Prostate gland (tissue), 2 donors: ENCODE results near the gene PALD1. TPM values are rescaled to one million over a fixed set of nuclear protein-coding genes. Genes with fewer than 3 reads are reported as not detected.

ENCODE experiments used
- DNase-seq: peaks from one replicate; pipeline ENCODE4 v3.0.0-alpha.2; 2019; ENCODE audit warnings: low spot score
- H3K27ac ChIP-seq, 2 donors: fragments of 200-600 bp; sonication (generic); 2 replicates each; pipeline ENCODE4 v1.5.1; 2017 to 2019
- H3K27me3 ChIP-seq: fragments of 200-600 bp; sonication (generic); replicated peaks from 2 replicates; pipeline ENCODE4 v1.5.1; 2019; ENCODE audit not compliant: insufficient read depth
- H3K36me3 ChIP-seq, 2 donors: fragments of 200-600 bp; sonication (generic); 1 replicate in 1 of 2; 2 replicates in 1 of 2; pipeline versions ENCODE4 v1.5.1 to v1.8.1; 2017 to 2019
- H3K4me1 ChIP-seq: fragments of 200-600 bp; sonication (generic); replicated peaks from 2 replicates; pipeline ENCODE4 v1.5.1; 2019
- H3K4me3 ChIP-seq, 2 donors: fragments of 200-600 bp; sonication (generic); 2 replicates each; pipeline ENCODE4 v1.5.1; 2017 to 2019
- H3K9me3 ChIP-seq: fragments of 200-600 bp; sonication (generic); 2 replicates; pipeline ENCODE4 v1.5.1; 2017
- POLR2A ChIP-seq: fragments of 450-650 bp; IDR thresholded peaks from one replicate; pipeline ENCODE4 v1.6.1; 2016; ENCODE audit warnings: antibody characterized with exemption, mild to moderate bottlenecking
- POLR2AphosphoS5 ChIP-seq: sonication (generic); formaldehyde crosslinking; IDR thresholded peaks from one replicate; pipeline ENCODE4 v1.6.1; 2017; ENCODE audit warnings: antibody characterized with exemption
- WGBS: methylation state at CpG from one replicate; pipeline ENCODE4 v1.1.5; 2018; 5-methylcytosine and 5-hydroxymethylcytosine counted together
- intact Hi-C: fragments of 100-400 bp; cut with DNase I; formaldehyde crosslinking; loops from one replicate; pipeline ENCODE4 v1.14.2; 2022
- total RNA-seq, 2 donors: library from RNA; depleted of rRNA; stranded (reverse); fragments of >200 nt; gene quantifications; one replicate each; pipeline ENCODE4 v1.1.0, GENCODE V29; 2016
- TF ChIP-seq, protein P1 (sequence below), 4 experiments: fragments of 200-600 bp in 2 of 4; fragments of 450-650 bp in 2 of 4; sonication (generic) in 2 of 4; IDR thresholded peaks; 1 replicate in 3 of 4; 2 replicates in 1 of 4; pipeline ENCODE4 v1.5.1; 2016 to 2019; ENCODE audit warnings: antibody characterized with exemption in 4 of 4, mild to moderate bottlenecking in 2 of 4, moderate library complexity in 2 of 4

Gene PALD1
- total RNA-seq, 2 donors from 2014 or later = 6.6 to 12.4 TPM

- Histone ChIP-seq H3K9me3 (no peaks in the 10 kb centered on the region), H3K27ac (no peak overlapping the region), H3K36me3 (no peaks in the 10 kb centered on the region), H3K4me3 (no peak overlapping the region), H3K27me3 (no peaks in the 10 kb centered on the region), H3K4me1 (no peaks in the 10 kb centered on the region)
- WGBS = 67% methylated on average over 16 of the region's 16 CpGs
- TF ChIP-seq, protein P1, sequence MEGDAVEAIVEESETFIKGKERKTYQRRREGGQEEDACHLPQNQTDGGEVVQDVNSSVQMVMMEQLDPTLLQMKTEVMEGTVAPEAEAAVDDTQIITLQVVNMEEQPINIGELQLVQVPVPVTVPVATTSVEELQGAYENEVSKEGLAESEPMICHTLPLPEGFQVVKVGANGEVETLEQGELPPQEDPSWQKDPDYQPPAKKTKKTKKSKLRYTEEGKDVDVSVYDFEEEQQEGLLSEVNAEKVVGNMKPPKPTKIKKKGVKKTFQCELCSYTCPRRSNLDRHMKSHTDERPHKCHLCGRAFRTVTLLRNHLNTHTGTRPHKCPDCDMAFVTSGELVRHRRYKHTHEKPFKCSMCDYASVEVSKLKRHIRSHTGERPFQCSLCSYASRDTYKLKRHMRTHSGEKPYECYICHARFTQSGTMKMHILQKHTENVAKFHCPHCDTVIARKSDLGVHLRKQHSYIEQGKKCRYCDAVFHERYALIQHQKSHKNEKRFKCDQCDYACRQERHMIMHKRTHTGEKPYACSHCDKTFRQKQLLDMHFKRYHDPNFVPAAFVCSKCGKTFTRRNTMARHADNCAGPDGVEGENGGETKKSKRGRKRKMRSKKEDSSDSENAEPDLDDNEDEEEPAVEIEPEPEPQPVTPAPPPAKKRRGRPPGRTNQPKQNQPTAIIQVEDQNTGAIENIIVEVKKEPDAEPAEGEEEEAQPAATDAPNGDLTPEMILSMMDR (IDR thresholded peaks at IDR 0.05) = no peak
- TF ChIP-seq POLR2AphosphoS5 (no peak), POLR2A (no peak)
- intact Hi-C loops = no loop called here
- no peak for DNase-seq
Observed at GRCh38 chr10:70592746-70593512, 114.4 kb downstream of the PALD1 start.

DNA sequence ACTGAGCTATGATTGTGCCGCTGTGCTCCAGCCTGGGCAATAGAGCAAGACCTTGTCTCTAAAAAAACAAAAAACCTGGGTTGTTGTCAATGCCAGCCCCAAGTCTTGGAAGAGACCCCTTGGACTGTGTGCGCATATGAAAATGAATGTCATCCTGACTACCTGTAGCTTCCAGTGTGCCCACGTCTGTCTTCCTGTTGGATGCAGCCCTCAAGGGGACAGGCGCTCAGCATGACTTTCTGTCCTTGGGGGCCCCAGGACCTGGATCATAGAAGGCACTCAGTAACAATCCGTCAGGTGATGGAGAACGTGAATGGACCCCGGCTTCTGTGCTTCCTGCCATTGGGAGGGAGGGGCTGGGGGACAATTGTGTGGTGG is 114.9 kb downstream of the PALD1 start:
- intact Hi-C loops = no loop called here
- Histone ChIP-seq H3K4me1 (no peaks in the 10 kb centered on the region), H3K36me3 (no peaks in the 10 kb centered on the region), H3K27ac (no peak overlapping the region), H3K4me3 (no peak overlapping the region), H3K27me3 (no peaks in the 10 kb centered on the region), H3K9me3 (no peaks in the 10 kb centered on the region)
- WGBS = 82% methylated on average over 7 of the region's 7 CpGs
- no peak for DNase-seq
- TF ChIP-seq POLR2A (no peak), POLR2AphosphoS5 (no peak)
- TF ChIP-seq, protein P1 (IDR thresholded peaks at IDR 0.05) = no peak

- no peaks in the 10 kb centered on the region for H3K27me3 ChIP-seq
- H3K4me3 ChIP-seq = no peak overlapping the region
- WGBS = 78% methylated on average over 3 of the region's 3 CpGs
- H3K36me3 ChIP-seq = no peaks in the 10 kb centered on the region
- DNase-seq = no peak
- intact Hi-C loops = no loop called here
- no peaks in the 10 kb centered on the region for H3K9me3 ChIP-seq
- H3K4me1 ChIP-seq = no peaks in the 10 kb centered on the region
- TF ChIP-seq, protein P1 (IDR thresholded peaks at IDR 0.05) = no peak
- TF ChIP-seq POLR2A (no peak), POLR2AphosphoS5 (no peak)
- no peak overlapping the region for H3K27ac ChIP-seq
Observed at GRCh38 chr10:70594161-70594560, 115.6 kb downstream of the PALD1 start.

GRCh38 chr10:70595566-70596016 is 117.0 kb downstream of the PALD1 start:
- 92% methylated on average over 5 of the region's 5 CpGs for WGBS
- no peak overlapping the region for H3K4me3 ChIP-seq

More at GRCh38 chr10:70595566-70596016, 117.0 kb downstream of the PALD1 start:
- no peaks in the 10 kb centered on the region for H3K27me3 ChIP-seq
- H3K9me3 ChIP-seq = no peaks in the 10 kb centered on the region
- H3K27ac ChIP-seq = no peak overlapping the region
- TF ChIP-seq POLR2A (no peak), POLR2AphosphoS5 (no peak)
- TF ChIP-seq, protein P1 (IDR thresholded peaks at IDR 0.05) = no peak
- no peaks in the 10 kb centered on the region for H3K4me1 ChIP-seq
- DNase-seq = no peak
- intact Hi-C loops = no loop called here
- no peaks in the 10 kb centered on the region for H3K36me3 ChIP-seq
